ENCODE data around the gene FTSJ3.

Gene FTSJ3

DNA sequence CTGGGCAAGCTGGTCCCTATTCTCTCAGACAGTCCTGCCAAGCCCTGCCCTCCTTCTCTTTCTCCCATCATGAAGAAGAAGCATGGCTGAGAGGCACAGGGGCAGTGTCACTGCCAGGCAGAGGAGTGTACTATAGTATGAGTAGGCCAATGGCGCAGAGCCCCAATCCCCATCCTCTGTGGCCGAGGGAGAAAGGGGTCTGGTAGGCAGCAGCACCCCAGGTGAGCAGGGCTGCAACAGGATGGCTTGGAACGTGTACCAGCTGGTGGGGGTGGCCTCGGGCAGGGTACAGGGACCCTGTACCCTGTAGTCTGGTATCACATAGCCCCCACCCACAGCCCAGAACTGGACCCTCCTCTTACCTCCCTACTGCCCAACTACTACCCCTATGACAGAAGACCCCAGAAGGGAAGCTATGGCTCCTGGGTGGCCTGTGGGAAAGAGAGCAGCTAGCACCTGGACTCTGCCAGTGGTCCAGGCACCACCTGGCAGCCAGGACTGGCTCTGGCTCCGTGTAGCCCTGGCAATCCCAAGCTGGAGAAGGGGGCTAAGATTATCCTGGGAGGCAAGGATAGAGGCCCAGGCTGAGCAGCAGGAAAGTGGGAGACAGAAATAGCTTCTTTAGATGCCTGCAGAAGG lies 10.6 kb upstream of the FTSJ3 start:
- no peak for DNase-seq (ENCODE audit: low spot score in 2 of 2)
- Mint-ChIP-seq H3K9me3 (no peaks in the 10 kb centered on the region), H3K4me1 (peaks cover 22% of the 10 kb centered on the region), H3K4me3 (no peak overlapping the region), H3K27ac (no peak overlapping the region), H3K36me3 (peaks cover 7% of the 10 kb centered on the region), H3K27me3 (no peaks in the 10 kb centered on the region)
- no peak for ATAC-seq (ENCODE audit: low read depth)

- H3K27me3 Mint-ChIP-seq: no peaks in the 10 kb centered on the region
- H3K4me3 Mint-ChIP-seq: no peak overlapping the region
- H3K36me3 Mint-ChIP-seq: peaks cover 11% of the 10 kb centered on the region
- DNase-seq (ENCODE audit: low spot score in 2 of 2) (no peak), ATAC-seq (ENCODE audit: low read depth) (no peak)
- H3K9me3 Mint-ChIP-seq: no peaks in the 10 kb centered on the region
- H3K4me1 Mint-ChIP-seq: peaks cover 22% of the 10 kb centered on the region
- H3K27ac Mint-ChIP-seq: no peak overlapping the region
Measured at GRCh38 chr17:63837480-63837879, 10.0 kb upstream of the FTSJ3 start.

GRCh38 chr17:63836811-63837210 lies 9.3 kb upstream of the FTSJ3 start:
- Mint-ChIP-seq H3K27me3 (no peaks in the 10 kb centered on the region), H3K9me3 (no peaks in the 10 kb centered on the region), H3K4me3 (no peak overlapping the region), H3K4me1 (peaks cover 22% of the 10 kb centered on the region), H3K36me3 (peaks cover 18% of the 10 kb centered on the region), H3K27ac (no peak overlapping the region)
- no peak for DNase-seq (ENCODE audit: low spot score in 2 of 2)
- ATAC-seq (ENCODE audit: low read depth): no peak

- peaks cover 25% of the 10 kb centered on the region for H3K36me3 Mint-ChIP-seq
- DNase-seq (ENCODE audit: low spot score in 2 of 2): no peak
- H3K27me3 Mint-ChIP-seq: no peaks in the 10 kb centered on the region
- no peak overlapping the region for H3K27ac Mint-ChIP-seq
- H3K4me3 Mint-ChIP-seq: no peak overlapping the region
- no peak for ATAC-seq (ENCODE audit: low read depth)
- H3K4me1 Mint-ChIP-seq: peaks cover 14% of the 10 kb centered on the region
- no peaks in the 10 kb centered on the region for H3K9me3 Mint-ChIP-seq
Measured at GRCh38 chr17:63835167-63835720, 7.8 kb upstream of the FTSJ3 start.

DNA sequence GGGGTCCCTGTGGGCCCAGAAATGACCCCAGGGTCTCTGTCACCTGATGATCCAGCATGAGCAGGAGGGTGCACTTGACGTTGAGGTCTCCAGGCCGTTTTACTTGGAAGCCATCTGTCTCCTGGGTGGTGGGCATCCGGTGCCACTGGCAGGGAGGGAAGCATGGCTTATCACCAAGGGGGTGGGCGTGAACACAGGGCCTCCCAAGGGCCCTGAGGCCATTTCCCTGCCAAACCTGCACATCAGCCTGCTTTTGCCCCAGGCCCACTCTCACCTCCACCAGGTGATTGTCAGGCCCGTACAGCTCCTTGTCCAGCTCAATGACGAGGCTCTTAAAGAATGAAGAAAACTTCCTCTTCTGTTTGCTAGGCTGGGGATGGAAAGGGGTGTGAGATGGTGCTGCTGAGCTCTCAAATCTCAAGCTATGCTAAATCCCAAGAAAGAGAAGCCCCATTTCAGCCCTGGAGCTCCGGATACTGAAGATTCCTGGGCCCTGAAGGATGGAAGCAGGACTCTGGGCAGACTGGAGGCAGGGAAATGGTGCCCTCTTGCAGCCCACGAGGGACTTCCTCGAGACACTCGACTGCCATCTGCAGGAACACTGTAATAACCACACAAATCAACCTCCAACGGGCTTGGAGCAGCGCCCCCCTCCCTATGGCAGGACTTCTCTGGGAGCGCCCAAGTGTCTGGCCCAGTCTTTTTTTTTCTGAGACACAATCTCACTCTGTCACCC lies 7.1 kb upstream of the FTSJ3 start:
- peak; percentile 92 for ATAC-seq (ENCODE audit: low read depth)
- Mint-ChIP-seq H3K27ac (peak overlapping the region; percentile 35), H3K4me3 (no peak overlapping the region), H3K27me3 (no peaks in the 10 kb centered on the region), H3K9me3 (no peaks in the 10 kb centered on the region), H3K36me3 (peaks cover 28% of the 10 kb centered on the region), H3K4me1 (peaks cover 17% of the 10 kb centered on the region)
- peak; percentile 45 to 52 for DNase-seq (ENCODE audit: low spot score in 2 of 2)

GRCh38 chr17:63833741-63834373 lies 6.4 kb upstream of the FTSJ3 start:
- no peaks in the 10 kb centered on the region for H3K27me3 Mint-ChIP-seq
- peaks cover 29% of the 10 kb centered on the region for H3K36me3 Mint-ChIP-seq
- ATAC-seq (ENCODE audit: low read depth) (no peak), DNase-seq (ENCODE audit: low spot score in 2 of 2) (no peak)
- no peaks in the 10 kb centered on the region for H3K9me3 Mint-ChIP-seq
- H3K27ac Mint-ChIP-seq: no peak overlapping the region
- no peak overlapping the region for H3K4me3 Mint-ChIP-seq
- peaks cover 18% of the 10 kb centered on the region for H3K4me1 Mint-ChIP-seq

DNA sequence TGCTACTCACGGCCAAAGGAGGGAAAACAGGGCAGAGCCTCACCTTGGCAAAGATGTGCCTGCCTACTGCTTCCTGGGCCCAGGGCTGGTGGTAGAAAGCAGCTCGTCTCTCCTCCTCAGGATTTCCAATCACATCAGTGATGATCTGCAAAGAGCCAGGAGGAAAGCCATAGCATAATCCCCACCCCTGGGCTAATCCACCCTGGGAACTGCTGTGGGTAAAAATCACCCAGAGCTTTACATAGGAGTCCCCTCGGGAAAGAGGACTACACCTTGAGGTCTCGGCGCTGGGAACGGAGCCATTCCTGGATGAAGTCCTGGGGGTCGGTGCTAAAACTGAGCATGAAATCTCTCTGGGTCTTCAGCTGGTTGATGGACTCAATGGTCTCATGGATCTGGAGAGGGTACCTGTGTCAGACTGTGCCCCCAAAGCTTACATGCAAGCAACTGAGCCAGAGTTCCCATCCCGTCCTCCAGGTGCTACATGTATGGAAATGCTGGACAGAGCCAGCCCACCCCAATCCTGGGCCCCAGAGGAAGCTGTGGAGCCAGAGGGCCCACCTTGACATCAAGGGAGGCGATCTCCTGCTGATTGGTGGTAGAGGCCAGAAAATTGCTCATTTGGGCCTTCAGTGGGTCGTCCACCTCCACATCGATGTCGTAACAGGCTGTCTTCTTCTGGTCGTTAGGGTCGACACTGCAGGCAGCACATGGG lies 5.7 kb upstream of the FTSJ3 start:
- Mint-ChIP-seq H3K9me3 (no peaks in the 10 kb centered on the region), H3K4me3 (no peak overlapping the region), H3K36me3 (peaks cover 29% of the 10 kb centered on the region), H3K27ac (no peak overlapping the region), H3K4me1 (peaks cover 21% of the 10 kb centered on the region), H3K27me3 (no peaks in the 10 kb centered on the region)
- ATAC-seq (ENCODE audit: low read depth) (no peak), DNase-seq (ENCODE audit: low spot score in 2 of 2) (no peak)

DNA sequence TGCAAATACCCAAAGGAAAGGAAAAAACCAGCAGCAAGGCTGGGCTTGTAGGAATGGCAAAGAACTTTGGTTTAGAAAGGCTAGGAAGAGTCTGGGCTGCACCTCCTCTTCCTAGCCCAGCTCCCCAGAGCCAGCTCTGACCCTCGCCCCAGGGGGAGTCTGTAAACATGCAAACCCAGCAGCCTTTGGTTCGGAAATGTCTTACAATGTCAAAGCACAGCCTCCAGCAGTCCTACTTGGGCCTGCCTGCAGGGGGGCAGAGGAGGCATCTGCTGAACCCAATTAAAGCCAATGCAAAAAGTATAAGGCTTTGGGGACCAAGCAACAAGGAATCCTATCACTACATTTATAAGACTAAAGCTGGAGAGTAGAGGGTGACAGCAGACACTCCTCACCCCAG lies 5.0 kb upstream of the FTSJ3 start:
- ATAC-seq (ENCODE audit: low read depth) (no peak), DNase-seq (ENCODE audit: low spot score in 2 of 2) (no peak)
- H3K27me3 Mint-ChIP-seq: no peaks in the 10 kb centered on the region
- H3K4me3 Mint-ChIP-seq: no peak overlapping the region
- H3K4me1 Mint-ChIP-seq: peaks cover 21% of the 10 kb centered on the region
- no peak overlapping the region for H3K27ac Mint-ChIP-seq
- H3K36me3 Mint-ChIP-seq: peaks cover 29% of the 10 kb centered on the region
- no peaks in the 10 kb centered on the region for H3K9me3 Mint-ChIP-seq

GRCh38 chr17:63832014-63832413 lies 4.6 kb upstream of the FTSJ3 start:
- no peak overlapping the region for H3K27ac Mint-ChIP-seq

DNA sequence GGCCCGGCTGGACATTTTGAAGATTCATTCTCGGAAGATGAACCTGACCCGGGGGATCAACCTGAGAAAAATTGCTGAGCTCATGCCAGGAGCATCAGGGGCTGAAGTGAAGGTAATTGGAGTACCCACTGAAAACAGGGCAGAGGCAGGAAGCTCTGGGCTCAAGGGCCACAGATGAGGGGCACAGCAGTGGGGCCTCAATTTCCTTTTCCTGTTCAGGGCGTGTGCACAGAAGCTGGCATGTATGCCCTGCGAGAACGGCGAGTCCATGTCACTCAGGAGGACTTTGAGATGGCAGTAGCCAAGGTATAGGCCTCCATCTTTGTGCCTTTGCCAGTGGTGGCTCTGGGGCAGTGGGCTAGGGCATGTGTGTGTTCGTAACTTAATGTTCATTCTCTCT lies 4.0 kb upstream of the FTSJ3 start:
- Mint-ChIP-seq H3K4me3 (no peak overlapping the region), H3K27me3 (no peaks in the 10 kb centered on the region), H3K9me3 (no peaks in the 10 kb centered on the region), H3K27ac (no peak overlapping the region), H3K36me3 (peaks cover 29% of the 10 kb centered on the region), H3K4me1 (peaks cover 23% of the 10 kb centered on the region)
- no peak for ATAC-seq (ENCODE audit: low read depth)
- no peak for DNase-seq (ENCODE audit: low spot score in 2 of 2)

More at GRCh38 chr17:63832014-63832413, 4.6 kb upstream of the FTSJ3 start:
- no peak overlapping the region for H3K4me3 Mint-ChIP-seq
- peaks cover 21% of the 10 kb centered on the region for H3K4me1 Mint-ChIP-seq
- H3K9me3 Mint-ChIP-seq: no peaks in the 10 kb centered on the region
- peaks cover 29% of the 10 kb centered on the region for H3K36me3 Mint-ChIP-seq
- no peak for DNase-seq (ENCODE audit: low spot score in 2 of 2)
- H3K27me3 Mint-ChIP-seq: no peaks in the 10 kb centered on the region
- no peak for ATAC-seq (ENCODE audit: low read depth)

DNA sequence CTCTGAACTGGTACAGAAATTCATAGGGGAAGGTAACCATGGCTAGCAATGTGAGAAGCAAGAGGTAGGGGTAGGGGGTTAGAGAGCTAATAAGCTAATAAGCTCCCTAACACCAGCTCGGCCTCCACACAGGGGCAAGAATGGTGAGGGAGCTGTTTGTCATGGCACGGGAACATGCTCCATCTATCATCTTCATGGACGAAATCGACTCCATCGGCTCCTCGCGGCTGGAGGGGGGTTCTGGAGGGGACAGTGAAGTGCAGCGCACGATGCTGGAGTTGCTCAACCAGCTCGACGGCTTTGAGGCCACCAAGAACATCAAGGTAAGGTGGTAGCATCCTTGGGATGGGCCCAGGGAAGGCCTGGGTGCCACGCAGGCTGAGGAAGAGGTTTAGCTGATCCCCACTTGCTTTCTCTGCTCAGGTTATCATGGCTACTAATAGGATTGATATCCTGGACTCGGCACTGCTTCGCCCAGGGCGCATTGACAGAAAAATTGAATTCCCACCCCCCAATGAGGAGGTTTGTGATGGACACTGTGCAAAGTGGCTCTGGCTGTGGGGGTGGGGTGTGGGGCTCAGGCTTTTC lies 3.5 kb upstream of the FTSJ3 start:
- Mint-ChIP-seq H3K4me3 (no peak overlapping the region), H3K4me1 (peaks cover 23% of the 10 kb centered on the region), H3K27me3 (no peaks in the 10 kb centered on the region), H3K27ac (no peak overlapping the region), H3K9me3 (no peaks in the 10 kb centered on the region), H3K36me3 (peaks cover 29% of the 10 kb centered on the region)
- no peak for ATAC-seq (ENCODE audit: low read depth)
- DNase-seq (ENCODE audit: low spot score in 2 of 2): no peak

GRCh38 chr17:63830278-63830677 lies 2.8 kb upstream of the FTSJ3 start:
- H3K4me3 Mint-ChIP-seq: no peak overlapping the region
- no peaks in the 10 kb centered on the region for H3K27me3 Mint-ChIP-seq
- no peaks in the 10 kb centered on the region for H3K9me3 Mint-ChIP-seq
- H3K36me3 Mint-ChIP-seq: peaks cover 28% of the 10 kb centered on the region
- no peak for ATAC-seq (ENCODE audit: low read depth)
- DNase-seq (ENCODE audit: low spot score in 2 of 2): no peak
- H3K27ac Mint-ChIP-seq: no peak overlapping the region
- peaks cover 24% of the 10 kb centered on the region for H3K4me1 Mint-ChIP-seq

- Mint-ChIP-seq H3K4me3 (no peak overlapping the region), H3K27me3 (no peaks in the 10 kb centered on the region), H3K4me1 (peaks cover 27% of the 10 kb centered on the region), H3K9me3 (no peaks in the 10 kb centered on the region), H3K36me3 (peaks cover 33% of the 10 kb centered on the region), H3K27ac (no peak overlapping the region)
- DNase-seq (ENCODE audit: low spot score in 2 of 2) (no peak), ATAC-seq (ENCODE audit: low read depth) (no peak)
Measured at GRCh38 chr17:63828936-63829335, 1.5 kb upstream of the FTSJ3 start.
